ENCODE measurements around the gene CTDSP2. TPM values are rescaled to one million over a fixed set of nuclear protein-coding genes. Genes with fewer than 3 reads are reported as not detected.

CTDSP2 gene
- total and polyA plus RNA-seq, 2 of the 8 experiments (the other 6 are each of a cell fraction or from before 2014, with no cell fraction given): 71.3 to 91.7 TPM

DNA sequence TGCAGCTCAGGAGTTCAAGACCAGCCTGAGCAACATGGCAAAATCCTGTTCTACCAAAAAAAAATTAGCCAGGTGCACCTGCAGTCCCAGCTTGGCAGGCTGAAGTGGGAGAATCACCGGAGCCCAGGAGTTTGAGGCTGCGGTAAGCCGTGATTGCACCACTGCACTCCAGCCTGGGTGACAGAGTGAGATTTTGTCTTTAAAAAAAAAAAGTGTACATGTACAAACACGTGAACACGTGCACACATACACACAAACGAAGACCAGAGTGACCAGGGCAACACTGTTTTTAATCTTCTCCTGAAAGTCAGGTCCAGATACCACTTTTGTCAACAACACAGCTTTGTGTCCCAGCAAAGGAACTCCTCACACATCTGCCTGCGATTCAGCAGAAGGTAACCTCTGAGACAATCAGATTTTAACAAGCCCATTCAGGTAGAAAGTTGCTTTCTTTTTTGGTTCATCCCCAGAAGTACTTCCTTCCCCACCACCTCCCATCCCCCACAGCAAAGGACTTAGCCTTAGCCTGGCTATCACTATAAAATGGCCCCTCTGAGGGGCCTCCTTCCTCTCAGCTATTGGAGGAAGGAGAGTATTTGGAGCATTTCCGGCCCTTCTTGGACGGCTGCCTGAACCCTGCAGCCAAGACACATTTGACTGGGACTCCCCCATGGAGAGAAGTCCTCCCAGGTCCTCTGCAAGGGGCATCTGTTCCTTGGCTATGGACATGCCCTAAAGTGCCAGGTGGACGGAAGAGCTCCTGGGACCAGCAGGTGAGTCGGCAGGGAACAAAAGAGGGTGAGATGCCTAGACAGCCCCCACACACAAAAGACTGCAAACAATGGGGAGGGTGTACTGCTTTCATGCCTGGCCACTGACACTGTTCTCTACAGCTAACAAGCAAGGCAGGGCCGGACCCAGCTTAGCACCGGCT lies 9.8 kb downstream of the CTDSP2 start (continued):
- TF ChIP-seq GTF2F1 (IDR thresholded peaks at IDR 0.05; ENCODE audit: borderline replicate concordance, low read depth, low read length) (no peak), CHD7 (IDR thresholded peaks at IDR 0.05; ENCODE audit: insufficient replicate concordance, low read length) (peak; percentile 35), EP300 (IDR thresholded peaks at IDR 0.05; ENCODE audit: borderline replicate concordance in 1 of 2, low read depth in 2 of 2, low read length in 2 of 2) (peak in 1 of 2 experiments; percentile 30; a peak in 1 of 3 replicates)

Measured in H1 (cell line).